Measurements from ENCODE around the gene DTNBP1. TPM values are rescaled to one million over a fixed set of nuclear protein-coding genes. Genes with fewer than 3 reads are reported as not detected.

DTNBP1 gene
- total and polyA plus RNA-seq, 2 of the 4 experiments (the other 2 are of a cell fraction) = 4.8 to 18.7 TPM

DNA sequence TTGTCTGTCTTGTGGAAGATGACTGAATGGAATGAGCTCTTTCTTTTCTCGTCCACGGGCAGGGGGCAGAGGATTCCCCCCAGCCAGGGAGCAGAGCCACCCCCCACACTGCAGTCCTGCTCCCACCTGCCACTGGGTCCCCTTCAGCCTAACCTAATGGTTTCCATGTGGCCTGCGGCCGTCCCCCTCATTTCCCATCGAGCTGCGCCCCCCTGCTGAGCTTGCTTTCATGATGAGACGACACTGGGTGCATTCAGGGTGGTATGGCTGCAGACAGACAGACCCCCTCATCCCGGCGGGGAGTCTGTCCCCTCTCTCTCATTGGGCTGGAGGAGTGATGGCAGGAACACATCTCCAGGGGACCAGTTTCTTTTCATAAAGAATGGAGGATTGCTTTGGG is 140.8 kb downstream of the DTNBP1 start:
- ChIA-PET POLR2A (ENCODE audit: unreplicated experiment) (no interaction called here), CTCF (no interaction called here)
- H3K9ac ChIP-seq (ENCODE audit: low read depth, low read length) = no peak overlapping the region
- in situ Hi-C loops (cut with MboI; ENCODE audit: low sequenced_read_pairs) (no loop called here), intact Hi-C loops (cut with micrococcal nuclease) (no loop called here), dilution Hi-C loops (cut with HindIII; ENCODE audit: low sequenced_read_pairs, unreplicated experiment) (no loop called here)
- no peak overlapping the region for H4K5ac ChIP-seq (ENCODE audit: low read depth, low read length)
- H3K79me1 ChIP-seq (ENCODE audit: low read depth in 1 of 2, low read length in 2 of 2) = peaks cover 0 to 8% of the 10 kb centered on the region in 2 experiments; a peak in 1 of 4 replicates
- H2AK9ac ChIP-seq (replicated peaks; ENCODE audit: low read depth, low read length, poor library complexity) = no peak overlapping the region
- H4K8ac ChIP-seq (ENCODE audit: low read depth in 2 of 2, low read length in 2 of 2) = no peak overlapping the region
- ATAC-seq (ENCODE audit: low read depth) (no peak), DNase-seq (no peak)
- no peaks in the 10 kb centered on the region for H3K4me1 ChIP-seq (ENCODE audit: control insufficient read depth, insufficient read depth, low read length)
- no peak overlapping the region for H3K56ac ChIP-seq (ENCODE audit: extremely low read depth, insufficient read depth, low read length)
- no peak overlapping the region for H2BK5ac ChIP-seq (ENCODE audit: low read depth, low read length, poor library complexity, severe bottlenecking)
- no peak overlapping the region for H2BK120ac ChIP-seq (ENCODE audit: low read depth, low read length)
- H3K18ac ChIP-seq (ENCODE audit: low read depth, low read length) = no peak overlapping the region
- TF ChIP-seq, protein P1, sequence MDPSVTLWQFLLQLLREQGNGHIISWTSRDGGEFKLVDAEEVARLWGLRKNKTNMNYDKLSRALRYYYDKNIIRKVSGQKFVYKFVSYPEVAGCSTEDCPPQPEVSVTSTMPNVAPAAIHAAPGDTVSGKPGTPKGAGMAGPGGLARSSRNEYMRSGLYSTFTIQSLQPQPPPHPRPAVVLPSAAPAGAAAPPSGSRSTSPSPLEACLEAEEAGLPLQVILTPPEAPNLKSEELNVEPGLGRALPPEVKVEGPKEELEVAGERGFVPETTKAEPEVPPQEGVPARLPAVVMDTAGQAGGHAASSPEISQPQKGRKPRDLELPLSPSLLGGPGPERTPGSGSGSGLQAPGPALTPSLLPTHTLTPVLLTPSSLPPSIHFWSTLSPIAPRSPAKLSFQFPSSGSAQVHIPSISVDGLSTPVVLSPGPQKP (IDR thresholded peaks at IDR 0.05; ENCODE audit: borderline replicate concordance, low read depth, low read length) = no peak
- TF ChIP-seq CHD1 (IDR thresholded peaks at IDR 0.05; ENCODE audit: low read depth, low read length) (no peak), CEBPB (IDR thresholded peaks at IDR 0.05; ENCODE audit: low read depth, low read length) (no peak), FOS (IDR thresholded peaks at IDR 0.05; ENCODE audit: low read depth, low read length) (no peak), MAFK (IDR thresholded peaks at IDR 0.05; ENCODE audit: low read depth, low read length) (no peak), RCOR1 (IDR thresholded peaks at IDR 0.05; ENCODE audit: insufficient replicate concordance, low read length) (no peak), MXI1 (IDR thresholded peaks at IDR 0.05; ENCODE audit: borderline replicate concordance, low read depth, low read length) (no peak), BHLHE40 (IDR thresholded peaks at IDR 0.05; ENCODE audit: low read depth, low read length) (no peak), SMC3 (IDR thresholded peaks at IDR 0.05; ENCODE audit: low read depth, low read length) (no peak), POLR2A (IDR thresholded peaks at IDR 0.05; ENCODE audit: low read depth, low read length) (no peak), MAZ (IDR thresholded peaks at IDR 0.05; ENCODE audit: borderline replicate concordance, low read depth, low read length) (no peak), RFX5 (IDR thresholded peaks at IDR 0.05; ENCODE audit: low read depth, low read length) (no peak), RAD21 (IDR thresholded peaks at IDR 0.05; ENCODE audit: low read length) (no peak), NFE2L2 (IDR thresholded peaks at IDR 0.05; ENCODE audit: low read depth, low read length) (no peak)
- TF ChIP-seq, protein P2, sequence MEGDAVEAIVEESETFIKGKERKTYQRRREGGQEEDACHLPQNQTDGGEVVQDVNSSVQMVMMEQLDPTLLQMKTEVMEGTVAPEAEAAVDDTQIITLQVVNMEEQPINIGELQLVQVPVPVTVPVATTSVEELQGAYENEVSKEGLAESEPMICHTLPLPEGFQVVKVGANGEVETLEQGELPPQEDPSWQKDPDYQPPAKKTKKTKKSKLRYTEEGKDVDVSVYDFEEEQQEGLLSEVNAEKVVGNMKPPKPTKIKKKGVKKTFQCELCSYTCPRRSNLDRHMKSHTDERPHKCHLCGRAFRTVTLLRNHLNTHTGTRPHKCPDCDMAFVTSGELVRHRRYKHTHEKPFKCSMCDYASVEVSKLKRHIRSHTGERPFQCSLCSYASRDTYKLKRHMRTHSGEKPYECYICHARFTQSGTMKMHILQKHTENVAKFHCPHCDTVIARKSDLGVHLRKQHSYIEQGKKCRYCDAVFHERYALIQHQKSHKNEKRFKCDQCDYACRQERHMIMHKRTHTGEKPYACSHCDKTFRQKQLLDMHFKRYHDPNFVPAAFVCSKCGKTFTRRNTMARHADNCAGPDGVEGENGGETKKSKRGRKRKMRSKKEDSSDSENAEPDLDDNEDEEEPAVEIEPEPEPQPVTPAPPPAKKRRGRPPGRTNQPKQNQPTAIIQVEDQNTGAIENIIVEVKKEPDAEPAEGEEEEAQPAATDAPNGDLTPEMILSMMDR (conservative IDR thresholded peaks at IDR 0.05; ENCODE audit: low read depth, low read length) = no peak
- TF ChIP-seq, protein P3, sequence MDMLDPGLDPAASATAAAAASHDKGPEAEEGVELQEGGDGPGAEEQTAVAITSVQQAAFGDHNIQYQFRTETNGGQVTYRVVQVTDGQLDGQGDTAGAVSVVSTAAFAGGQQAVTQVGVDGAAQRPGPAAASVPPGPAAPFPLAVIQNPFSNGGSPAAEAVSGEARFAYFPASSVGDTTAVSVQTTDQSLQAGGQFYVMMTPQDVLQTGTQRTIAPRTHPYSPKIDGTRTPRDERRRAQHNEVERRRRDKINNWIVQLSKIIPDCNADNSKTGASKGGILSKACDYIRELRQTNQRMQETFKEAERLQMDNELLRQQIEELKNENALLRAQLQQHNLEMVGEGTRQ (IDR thresholded peaks at IDR 0.05; ENCODE audit: low read depth, low read length) = no peak
- H3K23ac ChIP-seq (ENCODE audit: low read depth, low read length) = no peak overlapping the region
- no peak overlapping the region for H4K91ac ChIP-seq (ENCODE audit: insufficient read depth, low read depth, low read length)
- no TSS peak for BruUV-seq (replicated peaks)
- no peak overlapping the region for H2AFZ ChIP-seq (replicated peaks; ENCODE audit: low read length, poor library complexity)
- peaks cover 59% of the 10 kb centered on the region for H3K36me3 ChIP-seq (ENCODE audit: control insufficient read depth, insufficient read depth, low read length)
- H2BK20ac ChIP-seq (ENCODE audit: low read depth, low read length) = no peak overlapping the region
- H3K9me3 ChIP-seq (ENCODE audit: control insufficient read depth, insufficient read depth, low read length) = no peaks in the 10 kb centered on the region
- H4K20me1 ChIP-seq (ENCODE audit: insufficient read depth, low read length) = peaks cover 3% of the 10 kb centered on the region; the same call in 1 of the 2 replicates
- H2BK15ac ChIP-seq (ENCODE audit: low read depth, low read length) = no peak overlapping the region
- no peak overlapping the region for H3K4ac ChIP-seq (ENCODE audit: low read depth, low read length)
- no peak overlapping the region for H3K4me3 ChIP-seq (ENCODE audit: insufficient read depth, low read depth, low read length)
- no peak overlapping the region for H2AK5ac ChIP-seq (ENCODE audit: low read depth, low read length)
- WGBS, 2 experiments (ENCODE audit: extremely low coverage in 2 of 2, insufficient read length in 1 of 2) = 100% methylated on average over 2 of the region's 9 CpGs; no CpG with 5 or more reads in 1 of the 2 experiments
- H3K27me3 ChIP-seq (ENCODE audit: control insufficient read depth, insufficient read depth, low read length) = no peaks in the 10 kb centered on the region
- no peak overlapping the region for H3K14ac ChIP-seq (replicated peaks; ENCODE audit: low read depth, low read length)
- H3K27ac ChIP-seq (ENCODE audit: insufficient read depth, low read length) = no peak overlapping the region
- H3K9me1 ChIP-seq (ENCODE audit: insufficient read depth, low read length) = peaks cover 5% of the 10 kb centered on the region
- no peak overlapping the region for H3K4me2 ChIP-seq (ENCODE audit: low read depth, low read length)
